ENCODE measurements around the gene NDUFS1.

GRCh38 chr2:206203331-206203730, 44.1 kb upstream of the NDUFS1 start:
- TF ChIP-seq CTCF (IDR thresholded peaks at IDR 0.05) (no peak), POLR2A (IDR thresholded peaks at IDR 0.05) (no peak)
